Caco-2 (cell line): ENCODE data around the gene PSTPIP1. TPM values are rescaled to one million over a fixed set of nuclear protein-coding genes. Genes with fewer than 3 reads are reported as not detected.

Source experiments
- BruUV-seq: library from RNA; stranded (reverse); fragments of 400-500 nt; replicated peaks from 2 replicates; lab custom pipeline; 2021; lab: Mats Ljungman, UMichigan
- CTCF ChIA-PET: fragments of 300-600 bp; sonication (Branson Sonifier 250); formaldehyde crosslinking; loops from one replicate; lab custom pipeline; 2022; ENCODE audit warnings: antibody characterized with exemption; lab: Charles Lee
- POLR2A ChIA-PET: fragments of 300-600 bp; sonication (Branson Sonifier 250); formaldehyde crosslinking; loops from one replicate; lab custom pipeline; 2022; ENCODE audit warnings: antibody characterized with exemption; lab: Charles Lee
- DNase-seq, 2 experiments: peaks; one replicate each; pipeline versions ENCODE4 v3.0.0 to v3.0.0-alpha.2; 2020 to 2022
- H3K27me3 ChIP-seq: replicated peaks from 2 replicates; pipeline ENCODE4 v1.6.0; 2011; ENCODE audit warnings: low read length; ENCODE audit not compliant: control insufficient read depth, insufficient read depth
- H3K36me3 ChIP-seq: 2 replicates; pipeline ENCODE4 v1.5.1; 2011; ENCODE audit warnings: low read length; ENCODE audit not compliant: control insufficient read depth, insufficient read depth
- H3K4me1 ChIP-seq: fragments of 250-450 bp; sonication (Bioruptor Pico); 2 replicates; pipeline ENCODE4 v1.5.1; 2020; ENCODE audit warnings: mild to moderate bottlenecking
- H3K4me3 ChIP-seq: 2 replicates; pipeline ENCODE4 v1.5.1; 2011; ENCODE audit warnings: low read depth, mild to moderate bottlenecking, control low read depth, low read length
- H3K9me3 ChIP-seq: fragments of 250-450 bp; sonication (Bioruptor Pico); 2 replicates; pipeline ENCODE4 v1.5.1; 2020; ENCODE audit warnings: mild to moderate bottlenecking, moderate library complexity
- H3K27ac Mint-ChIP-seq: one replicate; pipeline ENCODE4 v1.8.0; 2022; ENCODE audit warnings: mixed read lengths; ENCODE audit not compliant: unreplicated experiment
- H3K27me3 Mint-ChIP-seq: one replicate; pipeline ENCODE4 v1.8.0; 2022; ENCODE audit warnings: mixed read lengths; ENCODE audit not compliant: insufficient read depth, unreplicated experiment
- H3K36me3 Mint-ChIP-seq: one replicate; pipeline ENCODE4 v1.8.0; 2022; ENCODE audit warnings: mild to moderate bottlenecking, mixed read lengths; ENCODE audit not compliant: insufficient read depth, unreplicated experiment
- H3K4me1 Mint-ChIP-seq: one replicate; pipeline ENCODE4 v1.8.0; 2022; ENCODE audit warnings: low read depth, mixed read lengths; ENCODE audit not compliant: unreplicated experiment
- H3K4me3 Mint-ChIP-seq: one replicate; pipeline ENCODE4 v1.8.0; 2022; ENCODE audit warnings: mild to moderate bottlenecking, moderate library complexity, mixed read lengths; ENCODE audit not compliant: unreplicated experiment
- H3K9me3 Mint-ChIP-seq: one replicate; pipeline ENCODE4 v1.8.0; 2022; ENCODE audit warnings: mixed read lengths; ENCODE audit not compliant: unreplicated experiment
- CTCF ChIP-seq, 2 experiments: fragments of 200-600 bp in 1 of 2; IDR thresholded peaks; 1 replicate in 1 of 2; 2 replicates in 1 of 2; pipeline versions ENCODE4 v1.5.1 to v1.8.0; 2011 to 2022; ENCODE audit warnings: antibody characterized with exemption in 1 of 2, control low read depth in 1 of 2, inconsistent platforms in 1 of 2, low read depth in 1 of 2, low read length in 1 of 2, mild to moderate bottlenecking in 1 of 2, moderate library complexity in 1 of 2; ENCODE audit not compliant: insufficient read depth in 1 of 2, severe bottlenecking in 1 of 2, unreplicated experiment in 1 of 2
- intact Hi-C: fragments of 100-400 bp; cut with micrococcal nuclease; formaldehyde crosslinking; loops from one replicate; pipeline ENCODE4 v1.10.0; 2022; ENCODE audit not compliant: unreplicated experiment
- total RNA-seq: library from RNA; stranded (reverse); gene quantifications from 2 replicates; pipeline ENCODE4 v1.2.3, GENCODE V29; 2022

The PSTPIP1 gene
- total RNA-seq, 1 experiment from 2014 or later, result not detected

- H3K4me1 ChIP-seq, result no peaks in the 10 kb centered on the region
- no peaks in the 10 kb centered on the region for H3K9me3 ChIP-seq
- no peaks in the 10 kb centered on the region for H3K4me1 Mint-ChIP-seq
- no peaks in the 10 kb centered on the region for H3K9me3 Mint-ChIP-seq
- ChIA-PET POLR2A (no interaction called here), CTCF (no interaction called here)
- peaks cover 4% of the 10 kb centered on the region for H3K36me3 Mint-ChIP-seq
- no peak overlapping the region for H3K4me3 ChIP-seq
- no peak overlapping the region for H3K4me3 Mint-ChIP-seq
- BruUV-seq, result no TSS peak
- intact Hi-C loops, result no loop called here
- H3K27me3 Mint-ChIP-seq, result no peaks in the 10 kb centered on the region
- TF ChIP-seq CTCF (IDR thresholded peaks at IDR 0.05; ENCODE audit: insufficient read depth in 1 of 2, low read depth in 1 of 2, low read length in 1 of 2, severe bottlenecking in 1 of 2, unreplicated experiment in 1 of 2), result no peak
- H3K27ac Mint-ChIP-seq, result no peak overlapping the region
- no peaks in the 10 kb centered on the region for H3K27me3 ChIP-seq
- no peaks in the 10 kb centered on the region for H3K36me3 ChIP-seq
- DNase-seq, result no peak
Observed at GRCh38 chr15:77020348-77021087, 25.6 kb downstream of the PSTPIP1 start.

GRCh38 chr15:77021088-77021481 lies 26.2 kb downstream of the PSTPIP1 start:
- Histone ChIP-seq H3K4me1 (no peaks in the 10 kb centered on the region), H3K36me3 (no peaks in the 10 kb centered on the region), H3K27me3 (no peaks in the 10 kb centered on the region), H3K9me3 (no peaks in the 10 kb centered on the region), H3K4me3 (no peak overlapping the region)
- H3K9me3 Mint-ChIP-seq, result no peaks in the 10 kb centered on the region
- no peak overlapping the region for H3K27ac Mint-ChIP-seq
- POLR2A ChIA-PET, result no interaction called here
- peak in 1 of 2 experiments; percentile 36 for DNase-seq
- TF ChIP-seq CTCF (IDR thresholded peaks at IDR 0.05; ENCODE audit: insufficient read depth in 1 of 2, low read depth in 1 of 2, low read length in 1 of 2, severe bottlenecking in 1 of 2, unreplicated experiment in 1 of 2), result no peak
- H3K4me1 Mint-ChIP-seq, result no peaks in the 10 kb centered on the region
- BruUV-seq, result no TSS peak
- CTCF ChIA-PET, result no interaction called here
- H3K27me3 Mint-ChIP-seq, result no peaks in the 10 kb centered on the region
- H3K36me3 Mint-ChIP-seq, result peaks cover 4% of the 10 kb centered on the region
- intact Hi-C loops, result no loop called here
- H3K4me3 Mint-ChIP-seq, result no peak overlapping the region

GRCh38 chr15:77021803-77022381 lies 27.0 kb downstream of the PSTPIP1 start:
- H3K9me3 ChIP-seq, result no peaks in the 10 kb centered on the region
- POLR2A ChIA-PET, result no interaction called here
- H3K4me1 Mint-ChIP-seq, result no peaks in the 10 kb centered on the region
- no peaks in the 10 kb centered on the region for H3K4me1 ChIP-seq
- H3K27ac Mint-ChIP-seq, result peak overlapping the region; percentile 64
- H3K36me3 ChIP-seq, result no peaks in the 10 kb centered on the region
- peak in 1 of 2 experiments; percentile 14 for DNase-seq
- no TSS peak for BruUV-seq
- no peak for TF ChIP-seq CTCF (IDR thresholded peaks at IDR 0.05; ENCODE audit: insufficient read depth in 1 of 2, low read depth in 1 of 2, low read length in 1 of 2, severe bottlenecking in 1 of 2, unreplicated experiment in 1 of 2)
- no peaks in the 10 kb centered on the region for H3K9me3 Mint-ChIP-seq
- intact Hi-C loops, result no loop called here
- no peak overlapping the region for H3K4me3 ChIP-seq
- no peak overlapping the region for H3K4me3 Mint-ChIP-seq
- no peaks in the 10 kb centered on the region for H3K27me3 ChIP-seq
- CTCF ChIA-PET, result interaction anchor here (0.7 to 0.9 kb wide), 2 partner anchors 27 to 522 kb away, joined by 4 to 5 read pairs; partner anchors contain the start of gene PSTPIP1
- H3K36me3 Mint-ChIP-seq, result peaks cover 4% of the 10 kb centered on the region
- H3K27me3 Mint-ChIP-seq, result no peaks in the 10 kb centered on the region
